Stimulated activated naive B cell treated with anti-CD40 and anti-IgM and Interleukin-4, amounts not matched to agents 10 μg/mL and 1 μg/mL and 100 μg/mL, for 72 hours (primary cell): ENCODE results near the gene MAP7.

Experiments
- ATAC-seq, 2 donors: fragments of 150-1000 bp; cut with Tn5 transposase; replicated peaks; 2 replicates each; pipeline ENCODE4 v1.10.0; 2021; ENCODE audit warnings: moderate library complexity in 1 of 2
- DNase-seq: peaks from one replicate; pipeline ENCODE4 v3.0.0; 2021
- H3K27ac Mint-ChIP-seq: one replicate; pipeline ENCODE4 v1.8.0; 2022; ENCODE audit warnings: mild to moderate bottlenecking, mixed read lengths
- H3K27me3 Mint-ChIP-seq, 2 donors: one replicate each; pipeline ENCODE4 v1.8.0; 2022; ENCODE audit warnings: mixed read lengths in 2 of 2
- H3K36me3 Mint-ChIP-seq, 2 donors: one replicate each; pipeline ENCODE4 v1.8.0; 2022; ENCODE audit warnings: mixed read lengths in 2 of 2, mild to moderate bottlenecking in 1 of 2
- H3K4me1 Mint-ChIP-seq, 2 donors: one replicate each; pipeline ENCODE4 v1.8.0; 2022; ENCODE audit warnings: mixed read lengths in 2 of 2, mild to moderate bottlenecking in 1 of 2
- H3K4me3 Mint-ChIP-seq, 2 donors: one replicate each; pipeline ENCODE4 v1.8.0; 2022; ENCODE audit warnings: mild to moderate bottlenecking in 2 of 2, mixed read lengths in 2 of 2, moderate library complexity in 1 of 2
- H3K9me3 Mint-ChIP-seq, 2 donors: one replicate each; pipeline ENCODE4 v1.8.0; 2022; ENCODE audit warnings: mixed read lengths in 2 of 2, mild to moderate bottlenecking in 1 of 2

The MAP7 gene

DNA sequence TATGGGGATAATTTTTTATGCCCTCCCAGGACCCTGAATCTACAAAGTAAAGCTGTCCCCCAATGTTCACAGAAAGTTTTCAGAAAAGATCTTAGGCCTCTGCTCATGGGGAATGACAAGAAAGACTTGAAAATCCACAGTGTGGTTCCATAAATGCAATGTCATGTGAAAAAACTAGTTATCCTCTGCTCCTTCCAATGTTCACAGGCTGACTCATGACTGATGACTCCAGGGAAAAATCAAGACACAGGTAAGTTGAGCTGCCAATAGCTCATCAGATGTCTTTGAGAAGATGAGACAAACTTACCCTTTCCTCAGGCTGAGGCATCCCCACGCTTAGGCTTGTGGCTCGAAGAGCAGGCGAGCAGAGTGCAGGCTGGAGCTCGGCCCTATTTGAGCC is 245.8 kb downstream of the MAP7 start:
- no peak overlapping the region for H3K4me3 Mint-ChIP-seq
- no peaks in the 10 kb centered on the region for H3K4me1 Mint-ChIP-seq
- no peak for DNase-seq
- H3K27me3 Mint-ChIP-seq = peaks cover 0 to 6% of the 10 kb centered on the region in 2 donors
- peaks cover 0 to 3% of the 10 kb centered on the region in 2 donors for H3K9me3 Mint-ChIP-seq
- no peak for ATAC-seq
- no peak overlapping the region for H3K27ac Mint-ChIP-seq
- H3K36me3 Mint-ChIP-seq = peaks cover 4% of the 10 kb centered on the region in 2 donors

DNA sequence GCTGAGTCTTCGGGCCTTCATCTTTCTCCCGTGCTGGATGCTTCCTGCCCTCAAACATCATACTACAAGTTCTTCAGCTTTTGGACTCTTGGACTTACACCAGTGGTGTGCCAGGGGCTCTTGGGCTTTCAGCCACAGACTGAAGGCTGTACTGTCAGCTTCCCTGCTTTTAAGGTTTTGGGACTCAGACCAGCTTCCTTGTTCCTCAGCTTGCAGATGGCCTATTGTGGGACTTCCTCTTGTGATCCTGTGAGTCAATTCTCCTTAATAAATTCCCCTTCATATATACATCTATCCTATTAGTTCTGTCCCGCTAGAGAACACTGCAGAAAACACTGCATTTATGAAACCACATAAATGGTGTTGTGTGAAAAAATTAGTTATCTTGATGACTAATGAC is 246.7 kb downstream of the MAP7 start:
- H3K4me3 Mint-ChIP-seq = no peak overlapping the region
- H3K27ac Mint-ChIP-seq = no peak overlapping the region
- H3K36me3 Mint-ChIP-seq = peaks cover 4% of the 10 kb centered on the region in 2 donors
- H3K4me1 Mint-ChIP-seq = no peaks in the 10 kb centered on the region
- H3K9me3 Mint-ChIP-seq = peaks cover 0 to 3% of the 10 kb centered on the region in 2 donors
- ATAC-seq (no peak), DNase-seq (no peak)
- H3K27me3 Mint-ChIP-seq = peaks cover 0 to 6% of the 10 kb centered on the region in 2 donors

DNA sequence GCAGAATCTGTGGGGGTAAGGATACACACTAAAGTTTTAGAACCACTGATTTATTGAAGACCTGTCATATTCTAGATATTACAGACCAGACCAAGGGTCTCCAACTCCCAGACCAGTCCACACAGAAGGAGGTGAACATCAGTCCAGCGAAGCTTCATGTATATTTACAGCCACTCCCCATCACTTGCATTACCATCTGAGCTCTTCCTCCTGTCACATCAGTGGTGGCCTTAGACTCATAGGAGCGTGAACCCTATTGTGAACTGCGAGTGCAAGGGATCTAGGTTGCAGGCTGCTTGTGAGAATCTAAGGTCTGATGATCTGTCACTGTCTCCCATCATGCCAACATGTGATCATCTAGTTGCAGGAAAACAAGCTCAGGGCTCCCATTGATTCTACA is 255.6 kb downstream of the MAP7 start:
- DNase-seq (no peak), ATAC-seq (no peak)
- Mint-ChIP-seq H3K27ac (no peak overlapping the region), H3K4me3 (no peak overlapping the region), H3K36me3 (peaks cover 0 to under 1% of the 10 kb centered on the region in 2 donors), H3K27me3 (no peaks in the 10 kb centered on the region), H3K4me1 (peaks cover 0 to 4% of the 10 kb centered on the region in 2 donors), H3K9me3 (no peaks in the 10 kb centered on the region)
